HG02970 (cell line): Measurements from ENCODE around the gene NKAIN2.
"Not testable (repeated sequence)": the region's sequence is repeated elsewhere in the genome, so short reads cannot be mapped to it uniquely, and the experiment has no call there.

Experiments used
- ATAC-seq: cut with Tn5 transposase; IDR thresholded peaks from one replicate; pipeline ENCODE4 v1.9.1; 2021; ENCODE audit warnings: mild to moderate bottlenecking, moderate library complexity, moderate number of reproducible peaks; ENCODE audit not compliant: unreplicated experiment, low FRiP score

Gene NKAIN2

GRCh38 chr6:124536157-124536841 lies 732.6 kb downstream of the NKAIN2 start:
- ATAC-seq, result no peak

GRCh38 chr6:124536842-124537191 lies 733.2 kb downstream of the NKAIN2 start:
- no peak for ATAC-seq

DNA sequence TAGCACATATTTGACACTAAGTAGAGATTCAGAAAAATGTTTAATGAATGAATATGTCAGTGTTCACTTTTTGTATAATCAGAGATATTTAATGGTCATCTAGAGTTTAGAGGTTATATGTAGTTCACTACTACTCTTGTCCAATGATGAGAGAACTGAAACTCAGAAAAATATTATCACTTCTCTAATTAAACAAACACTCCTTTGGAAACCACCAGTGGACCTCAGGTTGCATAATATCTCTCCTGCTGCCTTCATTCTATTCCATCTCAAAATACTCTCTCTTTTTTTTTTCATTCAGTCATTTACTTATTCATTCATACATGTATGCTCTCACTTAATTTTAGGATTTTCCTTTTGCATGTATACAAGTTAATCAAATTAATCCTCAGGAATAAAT lies 735.4 kb downstream of the NKAIN2 start:
- no peak for ATAC-seq

GRCh38 chr6:124541573-124541972 lies 737.9 kb downstream of the NKAIN2 start:
- no peak for ATAC-seq

- no peak for ATAC-seq
Measured at GRCh38 chr6:124546601-124547000, 742.9 kb downstream of the NKAIN2 start.

DNA sequence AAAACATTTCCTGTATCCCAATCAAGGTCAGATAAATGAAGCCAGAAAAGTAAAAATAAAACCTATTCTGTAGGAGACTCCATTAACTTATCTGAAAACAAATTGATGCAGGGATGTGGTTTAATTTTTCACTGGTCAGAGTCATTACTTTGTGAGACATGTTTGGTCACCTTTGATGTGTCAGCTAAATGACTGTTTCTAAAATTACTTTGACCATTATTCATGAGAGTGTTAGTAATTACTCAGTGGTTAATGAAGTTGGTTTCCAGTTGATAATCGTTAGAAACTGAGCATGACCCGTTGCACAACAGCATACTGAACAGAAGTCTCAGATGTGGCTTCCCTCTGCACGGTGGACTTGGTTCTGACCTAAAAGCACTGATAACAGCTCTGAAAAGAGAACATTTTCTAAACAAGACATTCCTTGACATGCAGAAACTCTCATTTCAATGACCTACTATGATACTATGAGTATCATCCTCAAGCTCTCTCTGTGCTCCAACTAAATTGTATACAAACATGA lies 748.1 kb downstream of the NKAIN2 start:
- ATAC-seq, result no peak

DNA sequence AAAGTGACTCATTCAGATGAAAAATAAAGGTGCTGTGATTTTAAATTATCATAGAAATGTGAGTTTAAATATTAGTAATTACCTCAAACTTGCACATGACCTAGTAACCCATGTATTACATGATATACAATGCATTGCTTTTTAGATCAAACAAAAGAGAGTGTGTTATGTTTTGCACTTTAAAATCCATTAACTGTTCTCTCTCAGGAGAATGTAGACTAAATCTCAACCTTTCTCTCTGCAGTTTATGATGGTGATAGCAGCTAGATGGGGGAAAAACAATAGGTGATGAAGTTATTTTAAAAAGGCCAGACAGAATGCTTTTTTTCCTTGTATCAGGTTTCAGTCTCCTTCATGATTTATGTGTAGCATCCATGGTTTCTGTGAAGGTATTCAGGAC lies 754.2 kb downstream of the NKAIN2 start:
- ATAC-seq, result no peak

- ATAC-seq, result not testable (repeated sequence)
Measured at GRCh38 chr6:124560078-124560477, 756.4 kb downstream of the NKAIN2 start.

DNA sequence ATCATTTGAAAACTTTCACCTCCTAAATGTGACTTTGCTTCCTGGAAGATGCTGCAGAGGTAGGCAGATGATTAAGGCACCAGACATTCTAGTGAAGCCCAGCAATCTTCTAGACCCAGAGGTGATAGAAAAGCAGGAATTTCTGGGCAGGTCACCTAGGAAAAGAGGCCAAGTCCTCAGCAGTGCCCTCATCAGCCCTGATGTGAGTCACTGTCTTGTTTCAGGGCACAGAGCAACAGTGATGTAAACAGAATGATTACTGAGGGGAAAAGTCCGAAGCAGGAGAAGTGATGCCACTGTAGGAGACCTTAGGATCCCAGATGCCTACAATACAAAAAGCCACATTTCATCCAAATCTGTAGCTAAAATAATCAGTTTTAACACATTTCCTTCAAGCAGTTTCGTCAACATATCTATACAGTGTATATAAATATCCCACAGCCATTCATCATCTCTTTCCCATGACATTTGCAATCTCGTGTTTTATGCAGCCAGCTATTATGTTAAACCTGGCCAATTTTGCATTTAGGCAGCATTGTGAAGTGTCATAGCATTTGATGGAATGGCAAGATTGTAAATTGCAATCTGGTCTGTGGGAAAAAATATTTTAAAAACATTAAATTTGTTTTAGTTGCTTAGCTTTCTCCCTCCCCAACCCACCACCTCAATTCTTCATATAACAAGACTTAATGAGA lies 757.4 kb downstream of the NKAIN2 start:
- ATAC-seq, result no peak

DNA sequence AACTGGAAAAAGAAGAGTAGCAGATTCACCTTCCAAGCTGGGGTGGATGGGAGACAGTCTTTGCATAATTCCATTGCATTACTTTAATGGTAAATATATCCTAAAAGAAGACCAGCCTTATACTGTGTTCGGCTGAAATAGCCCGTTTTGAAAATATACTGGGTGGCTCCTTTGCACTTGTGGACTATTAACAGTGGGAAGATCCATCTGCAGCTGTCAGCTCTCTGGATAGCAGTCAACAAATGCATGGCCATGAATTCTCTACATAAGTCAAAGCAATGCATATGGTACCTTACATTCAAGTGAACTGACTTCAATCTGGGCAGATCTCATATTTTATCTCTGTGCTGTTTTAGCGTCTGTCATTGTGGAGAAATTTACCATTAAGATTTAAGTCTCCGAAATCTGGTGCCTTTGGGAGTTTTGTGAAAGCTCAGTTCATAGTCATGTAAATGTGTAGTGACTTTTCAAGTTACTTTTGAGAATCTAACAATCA lies 758.0 kb downstream of the NKAIN2 start:
- ATAC-seq, result no peak

DNA sequence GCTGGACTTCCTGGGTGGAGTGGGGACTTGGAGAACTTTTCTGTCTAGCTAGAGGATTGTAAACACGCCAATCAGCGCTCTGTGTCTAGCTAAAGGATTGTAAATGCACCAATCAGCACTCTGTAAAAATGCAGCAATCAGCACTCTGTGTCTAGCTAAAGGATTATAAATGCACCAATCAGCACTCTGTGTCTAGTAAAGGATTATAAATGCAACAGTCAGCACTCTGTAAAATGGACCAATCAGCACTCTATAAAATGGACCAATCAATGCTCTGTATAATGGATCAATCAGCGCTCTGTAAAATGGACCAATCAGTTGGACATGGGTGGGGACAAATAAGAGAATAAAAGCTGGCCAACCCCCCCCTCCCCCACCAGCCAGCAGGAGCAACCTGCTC lies 760.5 kb downstream of the NKAIN2 start:
- ATAC-seq, result not testable (repeated sequence)

- no peak for ATAC-seq
Measured at GRCh38 chr6:124567401-124567800, 763.7 kb downstream of the NKAIN2 start.

DNA sequence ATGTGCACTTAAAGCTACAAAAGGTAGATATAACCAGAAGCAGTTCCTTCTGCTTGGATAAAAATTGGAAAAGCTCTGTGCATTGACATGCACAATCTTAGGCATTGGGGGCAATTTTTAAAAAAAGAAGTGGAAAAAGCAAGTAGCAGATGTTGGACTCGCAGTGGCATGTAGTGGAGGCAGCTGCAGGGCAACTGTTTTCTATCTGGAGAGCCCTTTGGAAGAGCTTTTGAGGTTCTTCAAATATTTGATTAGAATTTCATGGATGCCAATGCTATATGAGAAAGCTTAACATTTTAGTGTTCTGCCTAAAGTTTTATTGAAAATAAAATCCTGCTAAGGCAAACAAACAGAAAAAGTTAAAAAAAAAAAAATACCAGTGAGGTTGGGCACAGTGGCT lies 770.3 kb downstream of the NKAIN2 start:
- ATAC-seq, result no peak

DNA sequence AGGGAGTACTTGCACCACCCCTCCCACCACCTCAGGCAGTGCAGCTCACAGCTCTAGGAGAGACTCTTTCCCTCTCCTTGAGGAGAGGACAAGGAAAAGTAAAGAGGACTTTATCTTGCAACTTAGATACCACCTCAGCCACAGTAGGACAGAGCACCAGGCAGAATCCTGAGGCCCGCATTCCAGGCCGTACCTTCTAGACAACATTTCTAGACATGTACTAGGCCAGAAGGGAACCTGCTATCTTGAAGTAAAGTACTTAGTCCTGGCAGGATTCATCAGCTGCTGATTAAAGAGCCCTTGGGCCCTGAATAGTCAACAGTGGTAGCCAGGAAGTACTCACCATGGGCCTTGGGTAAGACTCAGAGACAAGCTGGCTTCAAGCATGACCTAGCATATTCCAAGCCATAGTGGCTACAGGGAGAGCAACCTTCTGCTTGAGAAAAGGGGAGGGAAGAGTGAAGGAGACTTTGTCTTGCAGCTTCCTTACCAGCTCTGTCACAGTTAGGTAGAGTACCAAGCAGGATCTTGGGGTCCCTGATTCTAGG lies 774.1 kb downstream of the NKAIN2 start:
- ATAC-seq, result no peak

- no peak for ATAC-seq
Measured at GRCh38 chr6:124590001-124590400, 786.3 kb downstream of the NKAIN2 start.

DNA sequence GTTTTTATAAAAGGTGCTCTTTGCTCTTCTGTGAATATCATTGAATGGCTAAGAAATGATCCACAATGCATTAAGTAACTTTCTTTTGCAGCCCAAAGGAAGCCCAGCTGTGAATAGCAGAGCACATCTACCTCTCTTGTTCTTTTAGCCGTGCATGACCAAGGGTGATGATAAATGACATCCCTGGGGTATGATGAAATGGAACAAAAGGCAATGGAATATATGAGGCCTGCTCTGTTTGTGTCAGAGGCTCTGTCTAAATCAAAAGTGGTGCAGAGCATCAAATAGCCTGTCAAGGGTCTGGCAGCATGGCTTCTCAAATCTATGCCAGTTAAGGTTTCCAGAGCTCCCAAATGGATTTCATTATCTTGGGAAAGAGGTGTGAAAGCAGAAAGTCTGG lies 796.0 kb downstream of the NKAIN2 start:
- ATAC-seq, result no peak

DNA sequence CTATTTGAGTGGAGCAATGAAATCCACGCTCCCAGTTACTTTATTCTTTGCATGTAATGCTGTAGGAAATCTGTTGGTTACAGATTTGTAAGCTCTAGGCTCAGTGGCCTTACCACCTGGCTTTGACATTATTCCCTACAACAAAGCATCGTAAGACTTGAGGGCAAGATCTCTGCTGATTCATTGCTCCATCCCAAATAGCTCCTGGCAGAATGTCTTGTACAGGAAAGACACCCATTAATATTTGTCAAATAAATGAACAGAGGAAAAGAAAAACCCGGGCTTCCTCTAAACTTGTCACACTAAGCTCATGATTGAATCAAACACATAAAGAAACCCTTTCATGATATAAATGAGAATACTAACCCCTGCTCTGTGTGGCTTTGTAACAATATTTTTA lies 801.1 kb downstream of the NKAIN2 start:
- no peak for ATAC-seq

- no peak for ATAC-seq
Measured at GRCh38 chr6:124607119-124607627, 803.5 kb downstream of the NKAIN2 start.

DNA sequence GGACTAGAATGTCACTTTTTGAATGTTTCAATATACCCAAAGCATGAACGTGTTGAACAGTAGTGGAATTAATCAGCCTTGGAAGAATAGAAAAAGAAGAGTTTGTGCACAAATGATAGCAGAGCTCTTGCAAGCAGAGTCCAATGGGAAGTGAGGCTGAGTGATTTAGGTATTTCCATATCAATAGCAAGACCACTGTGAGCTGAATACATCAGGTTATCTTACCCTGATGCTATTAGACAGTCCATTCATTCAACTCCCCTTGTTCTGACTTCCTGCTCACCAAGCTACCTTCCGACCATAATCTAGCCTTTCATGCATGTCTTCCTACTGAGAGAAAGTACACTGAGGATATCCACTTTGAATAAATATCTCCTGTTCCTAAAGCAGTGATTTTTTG lies 809.4 kb downstream of the NKAIN2 start:
- no peak for ATAC-seq

DNA sequence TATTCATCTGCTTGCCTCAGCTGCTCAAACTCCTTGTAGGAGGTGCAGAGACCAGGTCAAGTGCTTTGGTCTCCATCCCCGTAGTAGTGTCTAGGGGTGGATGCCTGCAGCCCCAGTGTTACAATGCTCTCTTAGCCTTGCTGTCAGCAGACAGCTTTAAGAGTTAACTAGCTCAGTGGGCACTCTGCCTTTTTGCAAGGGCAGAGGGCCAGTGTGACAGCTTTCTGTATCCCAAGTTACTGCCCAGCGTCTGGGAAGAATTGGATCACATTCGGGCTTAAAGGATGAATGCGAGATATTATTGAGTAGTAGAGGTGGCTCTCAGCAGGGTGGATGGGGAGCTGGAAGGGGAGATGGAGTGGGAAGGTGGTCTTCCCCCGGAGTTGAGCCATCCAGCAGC lies 818.7 kb downstream of the NKAIN2 start:
- ATAC-seq, result no peak

- no peak for ATAC-seq
Measured at GRCh38 chr6:124633655-124634054, 830.0 kb downstream of the NKAIN2 start.
